WTC11 (cell line): ENCODE measurements around the gene POP5.

Source experiments
- CTCF ChIP-seq: fragments of 200-600 bp; IDR thresholded peaks from 2 replicates; pipeline ENCODE4 v1.8.0; 2022; ENCODE audit warnings: antibody characterized with exemption
- TF ChIP-seq, protein P1 (sequence below): sonication (generic); formaldehyde crosslinking; IDR thresholded peaks from 2 replicates; pipeline ENCODE4 v1.8.1; 2022; ENCODE audit warnings: missing genetic modification reagents, borderline replicate concordance

DNA sequence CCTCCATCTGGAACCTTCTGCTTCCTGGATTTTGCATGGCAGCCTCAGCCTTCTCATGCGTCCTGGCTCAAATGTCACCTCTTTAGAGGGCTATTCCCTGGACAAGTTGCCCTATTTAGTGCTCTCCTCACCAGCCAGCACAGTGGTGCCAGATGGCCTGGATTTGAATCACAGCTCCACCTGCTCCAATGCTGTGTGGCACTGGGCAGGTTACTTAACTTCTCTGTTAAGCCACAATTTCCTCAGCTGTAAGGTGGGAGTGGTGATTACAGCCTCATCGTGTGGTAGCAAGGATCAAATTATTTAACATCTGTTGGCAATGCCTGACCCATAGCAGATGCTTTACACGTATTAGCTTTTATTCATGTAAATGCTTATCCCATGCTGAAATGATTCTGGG lies 16.7 kb upstream of the POP5 start:
- TF ChIP-seq CTCF = no peak
- TF ChIP-seq, protein P1, sequence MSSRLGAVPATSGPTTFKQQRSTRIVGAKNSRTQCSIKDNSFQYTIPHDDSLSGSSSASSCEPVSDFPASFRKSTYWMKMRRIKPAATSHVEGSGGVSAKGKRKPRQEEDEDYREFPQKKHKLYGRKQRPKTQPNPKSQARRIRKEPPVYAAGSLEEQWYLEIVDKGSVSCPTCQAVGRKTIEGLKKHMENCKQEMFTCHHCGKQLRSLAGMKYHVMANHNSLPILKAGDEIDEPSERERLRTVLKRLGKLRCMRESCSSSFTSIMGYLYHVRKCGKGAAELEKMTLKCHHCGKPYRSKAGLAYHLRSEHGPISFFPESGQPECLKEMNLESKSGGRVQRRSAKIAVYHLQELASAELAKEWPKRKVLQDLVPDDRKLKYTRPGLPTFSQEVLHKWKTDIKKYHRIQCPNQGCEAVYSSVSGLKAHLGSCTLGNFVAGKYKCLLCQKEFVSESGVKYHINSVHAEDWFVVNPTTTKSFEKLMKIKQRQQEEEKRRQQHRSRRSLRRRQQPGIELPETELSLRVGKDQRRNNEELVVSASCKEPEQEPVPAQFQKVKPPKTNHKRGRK (CRISPR knock-in tag) = no peak
